Parathyroid adenoma (tissue), 2 donors: ENCODE measurements around the gene FBXW11.

Experiments used
- H2AFZ ChIP-seq: fragments of 300-600 bp; sonication (generic); one replicate; pipeline ENCODE4 v1.7.0; 2017; ENCODE audit warnings: antibody characterized with exemption, mild to moderate bottlenecking
- H3K27ac ChIP-seq: fragments of 300-600 bp; sonication (generic); one replicate; pipeline ENCODE4 v1.7.0; 2017
- H3K27me3 ChIP-seq: fragments of 300-600 bp; sonication (generic); one replicate; pipeline ENCODE4 v1.7.0; 2017; ENCODE audit warnings: low read length; ENCODE audit not compliant: control insufficient read depth, insufficient read depth
- H3K36me3 ChIP-seq: fragments of 300-600 bp; sonication (generic); one replicate; pipeline ENCODE4 v1.7.0; 2017; ENCODE audit warnings: low read length; ENCODE audit not compliant: control insufficient read depth, insufficient read depth
- H3K4me1 ChIP-seq: fragments of 300-600 bp; sonication (generic); one replicate; pipeline ENCODE4 v1.7.0; 2017; ENCODE audit warnings: control low read depth
- H3K4me2 ChIP-seq: fragments of 300-600 bp; sonication (generic); one replicate; pipeline ENCODE4 v1.7.0; 2017; ENCODE audit warnings: low read length
- H3K4me3 ChIP-seq: fragments of 300-600 bp; sonication (generic); one replicate; pipeline ENCODE4 v1.7.0; 2017; ENCODE audit warnings: low read depth, low read length
- H3K79me2 ChIP-seq: fragments of 300-600 bp; sonication (generic); one replicate; pipeline ENCODE4 v1.7.0; 2017; ENCODE audit warnings: control low read depth
- H3K9ac ChIP-seq: fragments of 300-600 bp; sonication (generic); one replicate; pipeline ENCODE4 v1.7.0; 2017; ENCODE audit warnings: mild to moderate bottlenecking
- H3K9me3 ChIP-seq: fragments of 300-600 bp; sonication (generic); one replicate; pipeline ENCODE4 v1.7.0; 2017; ENCODE audit warnings: low read length; ENCODE audit not compliant: control insufficient read depth
- TF ChIP-seq, protein P1 (sequence below): fragments of 300-600 bp; sonication (generic); IDR thresholded peaks from one replicate; pipeline ENCODE4 v1.7.0; 2017; ENCODE audit warnings: antibody characterized with exemption, mild to moderate bottlenecking
- donor health status: primary hyperparathyroidism.

FBXW11 gene

DNA sequence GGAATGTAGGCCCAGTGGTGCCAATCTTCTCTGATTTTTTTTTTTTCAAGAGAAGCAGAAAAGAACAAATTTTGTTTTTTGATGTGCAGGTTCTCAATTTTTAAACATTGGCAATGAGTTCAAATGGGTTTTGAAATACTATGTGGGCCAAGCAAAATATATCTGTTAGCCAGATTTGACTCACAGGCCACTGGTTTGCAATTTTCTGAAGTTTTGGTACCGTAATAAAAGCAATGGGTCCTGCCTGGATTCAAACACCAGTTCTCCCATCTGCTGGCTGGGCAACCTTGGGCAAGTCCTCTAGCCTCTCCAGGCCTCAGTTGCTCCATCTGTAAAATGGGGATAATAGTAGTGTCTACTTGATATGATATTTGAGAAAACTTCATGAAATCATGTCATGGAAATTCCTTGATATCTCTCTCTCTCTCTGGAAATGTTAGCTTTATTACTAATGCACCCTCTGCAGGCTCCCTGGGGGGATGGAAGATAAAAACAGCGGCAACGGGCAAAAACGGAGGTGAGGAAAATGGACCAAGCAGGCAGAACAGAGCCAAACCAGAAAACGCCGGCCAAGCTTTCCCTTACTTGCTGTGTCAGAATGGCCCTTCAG lies 157.4 kb downstream of the FBXW11 start:
- Histone ChIP-seq H3K4me1 (no peaks in the 10 kb centered on the region), H2AFZ (no peak overlapping the region), H3K4me3 (no peak overlapping the region), H3K27ac (no peak overlapping the region), H3K36me3 (no peaks in the 10 kb centered on the region), H3K4me2 (no peak overlapping the region), H3K27me3 (no peaks in the 10 kb centered on the region), H3K79me2 (no peaks in the 10 kb centered on the region), H3K9me3 (no peaks in the 10 kb centered on the region), H3K9ac (no peak overlapping the region)
- TF ChIP-seq, protein P1, sequence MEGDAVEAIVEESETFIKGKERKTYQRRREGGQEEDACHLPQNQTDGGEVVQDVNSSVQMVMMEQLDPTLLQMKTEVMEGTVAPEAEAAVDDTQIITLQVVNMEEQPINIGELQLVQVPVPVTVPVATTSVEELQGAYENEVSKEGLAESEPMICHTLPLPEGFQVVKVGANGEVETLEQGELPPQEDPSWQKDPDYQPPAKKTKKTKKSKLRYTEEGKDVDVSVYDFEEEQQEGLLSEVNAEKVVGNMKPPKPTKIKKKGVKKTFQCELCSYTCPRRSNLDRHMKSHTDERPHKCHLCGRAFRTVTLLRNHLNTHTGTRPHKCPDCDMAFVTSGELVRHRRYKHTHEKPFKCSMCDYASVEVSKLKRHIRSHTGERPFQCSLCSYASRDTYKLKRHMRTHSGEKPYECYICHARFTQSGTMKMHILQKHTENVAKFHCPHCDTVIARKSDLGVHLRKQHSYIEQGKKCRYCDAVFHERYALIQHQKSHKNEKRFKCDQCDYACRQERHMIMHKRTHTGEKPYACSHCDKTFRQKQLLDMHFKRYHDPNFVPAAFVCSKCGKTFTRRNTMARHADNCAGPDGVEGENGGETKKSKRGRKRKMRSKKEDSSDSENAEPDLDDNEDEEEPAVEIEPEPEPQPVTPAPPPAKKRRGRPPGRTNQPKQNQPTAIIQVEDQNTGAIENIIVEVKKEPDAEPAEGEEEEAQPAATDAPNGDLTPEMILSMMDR = no peak

DNA sequence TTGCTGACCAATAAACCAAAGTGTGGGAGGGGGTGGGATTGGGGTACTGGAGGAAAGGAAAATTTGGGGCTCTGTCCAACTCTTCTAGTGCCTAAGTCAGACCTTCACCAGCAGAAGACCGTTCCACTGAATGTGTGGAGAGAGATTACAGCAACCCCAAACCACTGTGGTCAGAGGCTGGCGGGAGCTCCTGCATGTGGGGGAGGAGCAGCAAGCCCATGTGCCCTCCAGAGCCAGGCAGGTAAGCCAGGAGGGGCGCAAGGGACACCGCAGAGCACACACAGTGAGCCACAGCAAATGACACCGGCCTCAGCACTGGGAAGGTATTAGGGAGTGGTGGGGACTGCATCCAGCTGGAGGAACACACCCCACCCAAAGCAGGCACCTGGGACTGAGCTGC lies 158.0 kb downstream of the FBXW11 start:
- Histone ChIP-seq H3K27ac (no peak overlapping the region), H3K4me3 (no peak overlapping the region), H3K4me2 (no peak overlapping the region), H3K27me3 (no peaks in the 10 kb centered on the region), H3K36me3 (no peaks in the 10 kb centered on the region), H2AFZ (no peak overlapping the region), H3K79me2 (no peaks in the 10 kb centered on the region), H3K4me1 (no peaks in the 10 kb centered on the region), H3K9me3 (no peaks in the 10 kb centered on the region), H3K9ac (no peak overlapping the region)
- TF ChIP-seq, protein P1 = no peak

DNA sequence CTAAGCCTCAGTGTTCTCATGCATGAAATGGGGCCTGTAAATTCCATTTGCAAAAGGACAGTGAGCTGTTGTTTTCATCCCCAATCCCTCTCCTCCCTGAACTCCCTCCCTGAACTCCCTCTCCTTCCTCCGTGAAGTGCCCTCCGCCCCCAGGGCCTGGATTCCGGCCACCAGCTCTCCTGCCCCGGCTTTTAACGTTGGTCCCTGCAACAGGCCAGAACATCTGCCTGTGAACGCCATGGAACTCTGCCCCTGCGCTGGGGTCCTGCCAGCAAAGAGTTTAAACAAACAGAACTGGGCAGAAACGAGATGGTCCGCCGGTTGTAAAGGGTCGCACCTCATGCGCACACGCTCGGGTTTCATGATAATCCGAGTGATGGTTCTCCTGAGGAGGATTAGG lies 158.4 kb downstream of the FBXW11 start:
- Histone ChIP-seq H2AFZ (no peak overlapping the region), H3K4me1 (no peaks in the 10 kb centered on the region), H3K79me2 (no peaks in the 10 kb centered on the region), H3K36me3 (no peaks in the 10 kb centered on the region), H3K9ac (no peak overlapping the region), H3K27me3 (no peaks in the 10 kb centered on the region), H3K9me3 (no peaks in the 10 kb centered on the region), H3K4me2 (no peak overlapping the region), H3K4me3 (no peak overlapping the region), H3K27ac (no peak overlapping the region)
- TF ChIP-seq, protein P1 = no peak

DNA sequence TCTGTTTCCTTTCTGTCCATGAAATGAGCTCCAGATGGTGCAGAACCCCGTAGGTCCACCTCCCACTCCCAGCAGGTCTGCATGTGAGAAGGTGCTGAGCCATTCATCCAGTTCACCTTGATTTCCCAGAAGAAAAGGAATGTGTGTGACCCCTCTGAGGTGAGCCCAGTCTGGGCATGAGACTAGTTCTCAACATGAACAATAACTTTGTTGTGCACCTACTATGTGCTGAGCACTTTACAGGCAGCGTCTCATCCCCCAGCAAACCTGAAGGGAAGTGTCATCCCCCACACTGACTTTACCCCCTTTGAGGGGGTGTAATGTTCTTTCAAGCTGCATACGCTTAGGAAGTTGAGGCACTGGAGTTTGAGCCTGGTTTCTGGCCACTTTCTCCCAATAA lies 159.4 kb downstream of the FBXW11 start:
- no peak overlapping the region for H2AFZ ChIP-seq
- no peak overlapping the region for H3K4me3 ChIP-seq
- H3K4me1 ChIP-seq = no peaks in the 10 kb centered on the region
- TF ChIP-seq, protein P1 = no peak
- no peaks in the 10 kb centered on the region for H3K9me3 ChIP-seq
- no peak overlapping the region for H3K4me2 ChIP-seq
- H3K27ac ChIP-seq = no peak overlapping the region
- H3K36me3 ChIP-seq = no peaks in the 10 kb centered on the region
- no peak overlapping the region for H3K9ac ChIP-seq
- no peaks in the 10 kb centered on the region for H3K79me2 ChIP-seq
- no peaks in the 10 kb centered on the region for H3K27me3 ChIP-seq

DNA sequence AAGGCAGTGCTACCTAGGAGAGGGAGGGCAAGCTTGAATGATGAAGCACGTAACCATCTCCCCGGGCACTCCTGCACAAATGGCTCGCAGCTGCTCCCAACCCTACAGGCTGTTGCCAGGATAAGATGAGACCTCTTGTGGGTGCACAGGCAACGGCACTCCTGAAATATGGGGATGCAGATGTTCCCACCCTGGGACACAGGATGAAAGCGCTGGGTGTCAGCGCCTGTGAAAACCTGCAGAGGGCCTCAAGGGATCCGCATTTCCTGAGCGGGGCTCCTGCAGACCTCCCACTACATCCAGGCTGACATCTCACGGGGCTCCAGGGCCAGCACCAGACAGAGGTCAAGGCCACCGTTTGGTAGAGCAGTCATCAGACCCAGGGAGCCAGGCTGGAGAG lies 160.1 kb downstream of the FBXW11 start:
- no peak overlapping the region for H3K9ac ChIP-seq
- TF ChIP-seq, protein P1 = no peak
- no peaks in the 10 kb centered on the region for H3K36me3 ChIP-seq

More for the DNA sequence above, 160.1 kb downstream of the FBXW11 start:
- H3K9me3 ChIP-seq = no peaks in the 10 kb centered on the region
- H3K79me2 ChIP-seq = no peaks in the 10 kb centered on the region
- H3K27me3 ChIP-seq = no peaks in the 10 kb centered on the region
- H3K4me3 ChIP-seq = no peak overlapping the region
- H2AFZ ChIP-seq = no peak overlapping the region
- H3K4me2 ChIP-seq = no peak overlapping the region
- no peak overlapping the region for H3K27ac ChIP-seq
- H3K4me1 ChIP-seq = no peaks in the 10 kb centered on the region
